ENCODE results near the gene PSTK.

PSTK gene

DNA sequence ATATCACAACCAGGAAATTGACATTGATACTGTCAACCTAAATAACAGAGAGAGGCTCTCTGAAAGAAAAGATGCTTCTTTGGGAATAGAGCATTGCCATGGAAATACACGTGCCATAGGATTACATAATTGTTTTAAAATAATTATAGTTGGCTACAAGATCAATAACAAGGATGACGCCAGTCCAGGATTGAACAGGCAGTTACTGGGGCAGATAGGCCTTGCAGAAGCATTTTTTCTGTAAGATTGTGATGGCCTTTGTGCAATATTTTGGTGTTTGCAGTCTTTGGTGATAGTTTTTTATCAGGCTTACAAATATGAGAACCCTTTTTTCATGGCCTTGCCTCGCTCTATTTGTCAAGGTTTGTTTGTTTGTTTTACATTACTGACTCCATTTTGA is 39.1 kb downstream of the PSTK start:
- Histone ChIP-seq H3K9me3 (no peaks in the 10 kb centered on the region), H3K4me1 (no peaks in the 10 kb centered on the region), H3K36me3 (no peaks in the 10 kb centered on the region), H3K27me3 (no peaks in the 10 kb centered on the region), H3K4me3 (ENCODE audit: low read depth, low read length) (no peak overlapping the region)
- TF ChIP-seq, protein P1, sequence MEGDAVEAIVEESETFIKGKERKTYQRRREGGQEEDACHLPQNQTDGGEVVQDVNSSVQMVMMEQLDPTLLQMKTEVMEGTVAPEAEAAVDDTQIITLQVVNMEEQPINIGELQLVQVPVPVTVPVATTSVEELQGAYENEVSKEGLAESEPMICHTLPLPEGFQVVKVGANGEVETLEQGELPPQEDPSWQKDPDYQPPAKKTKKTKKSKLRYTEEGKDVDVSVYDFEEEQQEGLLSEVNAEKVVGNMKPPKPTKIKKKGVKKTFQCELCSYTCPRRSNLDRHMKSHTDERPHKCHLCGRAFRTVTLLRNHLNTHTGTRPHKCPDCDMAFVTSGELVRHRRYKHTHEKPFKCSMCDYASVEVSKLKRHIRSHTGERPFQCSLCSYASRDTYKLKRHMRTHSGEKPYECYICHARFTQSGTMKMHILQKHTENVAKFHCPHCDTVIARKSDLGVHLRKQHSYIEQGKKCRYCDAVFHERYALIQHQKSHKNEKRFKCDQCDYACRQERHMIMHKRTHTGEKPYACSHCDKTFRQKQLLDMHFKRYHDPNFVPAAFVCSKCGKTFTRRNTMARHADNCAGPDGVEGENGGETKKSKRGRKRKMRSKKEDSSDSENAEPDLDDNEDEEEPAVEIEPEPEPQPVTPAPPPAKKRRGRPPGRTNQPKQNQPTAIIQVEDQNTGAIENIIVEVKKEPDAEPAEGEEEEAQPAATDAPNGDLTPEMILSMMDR (IDR thresholded peaks at IDR 0.05; ENCODE audit: low read depth, low read length), result no peak
- DNase-seq, result no peak

DNA sequence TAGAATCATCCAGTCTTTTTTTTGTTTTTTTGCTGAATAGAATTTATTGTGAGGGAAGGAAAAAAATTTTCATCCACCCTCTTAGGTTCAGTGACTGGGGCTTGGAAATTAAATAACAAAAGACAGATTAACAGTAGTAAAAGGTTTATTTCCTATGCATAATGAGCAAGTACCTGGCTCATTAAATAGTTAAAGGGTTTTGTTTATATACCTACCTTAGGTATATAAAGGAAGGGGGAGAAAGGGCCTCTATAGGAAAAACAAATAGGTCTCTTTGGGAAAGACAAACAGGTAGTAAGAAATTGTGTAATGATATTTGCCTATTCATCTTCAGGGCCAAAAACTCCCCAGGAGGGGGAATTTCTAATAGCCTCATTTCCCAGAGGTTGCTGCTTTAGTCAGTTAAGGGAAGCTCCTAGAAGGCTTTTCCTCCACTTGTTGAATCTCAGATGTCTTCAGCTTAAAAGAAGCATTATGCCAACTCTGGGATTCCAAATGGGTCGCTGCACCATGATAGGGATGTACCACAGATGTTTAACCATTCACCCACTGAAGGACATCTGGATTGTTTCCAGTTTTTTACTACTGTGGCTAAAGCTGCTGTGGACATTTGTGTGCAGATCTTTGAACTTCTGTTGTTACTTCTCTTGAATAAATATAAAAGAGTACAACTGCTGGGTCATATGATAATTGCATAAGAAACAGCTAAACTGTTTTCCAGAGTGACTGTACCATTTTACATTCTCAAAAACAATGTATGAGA is 39.9 kb downstream of the PSTK start:
- DNase-seq, result no peak
- Histone ChIP-seq H3K4me1 (no peaks in the 10 kb centered on the region), H3K27me3 (no peaks in the 10 kb centered on the region), H3K9me3 (no peaks in the 10 kb centered on the region), H3K36me3 (no peaks in the 10 kb centered on the region), H3K4me3 (ENCODE audit: low read depth, low read length) (no peak overlapping the region)
- TF ChIP-seq, protein P1 (IDR thresholded peaks at IDR 0.05; ENCODE audit: low read depth, low read length), result no peak

DNA sequence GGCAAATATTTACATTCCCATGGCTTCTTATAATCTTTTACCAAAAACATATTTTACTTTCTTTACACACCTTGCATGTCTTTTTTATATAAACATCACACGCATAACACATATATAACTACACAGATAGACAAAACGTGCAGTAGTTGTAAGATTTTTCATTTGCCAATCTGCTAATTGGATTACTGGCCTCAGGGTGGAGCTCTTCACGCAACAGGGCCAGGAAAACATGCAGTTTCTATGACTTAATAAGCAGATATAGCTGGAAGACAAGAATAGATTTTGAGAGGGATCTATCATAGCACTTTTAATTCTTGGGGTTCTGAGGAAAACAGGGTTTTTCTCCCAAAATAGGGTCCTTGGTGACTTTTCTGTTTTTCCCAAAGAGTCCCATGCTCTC is 41.3 kb downstream of the PSTK start:
- TF ChIP-seq, protein P1 (IDR thresholded peaks at IDR 0.05; ENCODE audit: low read depth, low read length), result no peak

DNA sequence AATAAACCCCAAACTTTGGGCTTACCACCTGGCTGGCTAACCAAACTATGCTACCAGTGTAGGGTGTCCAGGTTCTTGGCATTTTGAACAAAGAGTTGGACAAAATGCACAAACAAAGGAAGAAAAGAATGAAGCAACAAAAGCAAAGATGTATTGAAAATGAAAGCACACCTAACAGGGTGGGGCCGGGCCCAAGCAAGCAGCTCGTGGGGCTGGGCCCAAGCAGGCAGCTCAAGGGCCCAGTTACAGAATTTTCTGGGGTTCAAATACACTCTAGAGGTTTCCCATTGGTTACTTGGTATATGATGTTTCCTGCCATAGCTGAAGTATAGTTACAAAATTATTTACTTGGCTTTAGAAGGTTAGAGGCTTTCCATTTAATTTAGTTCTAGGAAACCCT is 44.3 kb downstream of the PSTK start:
- no peaks in the 10 kb centered on the region for H3K27me3 ChIP-seq
- H3K36me3 ChIP-seq, result no peaks in the 10 kb centered on the region
- TF ChIP-seq, protein P1 (IDR thresholded peaks at IDR 0.05; ENCODE audit: low read depth, low read length), result no peak
- H3K9me3 ChIP-seq, result no peaks in the 10 kb centered on the region
- H3K4me1 ChIP-seq, result no peaks in the 10 kb centered on the region
- DNase-seq, result no peak
- no peak overlapping the region for H3K4me3 ChIP-seq (ENCODE audit: low read depth, low read length)

More for the DNA sequence above, 41.3 kb downstream of the PSTK start:
- no peaks in the 10 kb centered on the region for H3K27me3 ChIP-seq
- no peaks in the 10 kb centered on the region for H3K36me3 ChIP-seq
- DNase-seq, result no peak
- H3K4me1 ChIP-seq, result no peaks in the 10 kb centered on the region
- H3K9me3 ChIP-seq, result no peaks in the 10 kb centered on the region
- H3K4me3 ChIP-seq (ENCODE audit: low read depth, low read length), result no peak overlapping the region

DNA sequence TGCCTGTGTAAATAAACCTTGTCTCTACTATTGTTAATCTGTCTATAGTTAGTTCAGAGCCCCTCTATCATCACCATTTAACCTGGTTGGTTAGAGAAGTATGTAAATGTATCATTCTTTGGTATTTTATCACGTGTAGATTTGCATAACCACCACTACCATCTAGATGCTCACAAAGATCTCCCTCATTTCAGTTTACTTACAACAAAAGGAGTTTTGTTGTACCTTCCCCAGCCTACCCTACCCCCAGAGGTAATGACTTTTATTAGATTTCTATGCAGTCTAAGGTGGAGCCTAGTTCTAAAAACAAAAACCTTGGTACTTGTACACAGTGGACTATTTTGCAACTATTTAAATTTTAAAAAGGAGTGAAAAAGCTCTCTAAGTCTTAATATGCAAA is 46.1 kb downstream of the PSTK start:
- H3K27me3 ChIP-seq, result no peaks in the 10 kb centered on the region
- no peak overlapping the region for H3K4me3 ChIP-seq (ENCODE audit: low read depth, low read length)
- no peaks in the 10 kb centered on the region for H3K9me3 ChIP-seq
- TF ChIP-seq, protein P1 (IDR thresholded peaks at IDR 0.05; ENCODE audit: low read depth, low read length), result no peak
- no peaks in the 10 kb centered on the region for H3K4me1 ChIP-seq
- DNase-seq, result no peak
- no peaks in the 10 kb centered on the region for H3K36me3 ChIP-seq

DNA sequence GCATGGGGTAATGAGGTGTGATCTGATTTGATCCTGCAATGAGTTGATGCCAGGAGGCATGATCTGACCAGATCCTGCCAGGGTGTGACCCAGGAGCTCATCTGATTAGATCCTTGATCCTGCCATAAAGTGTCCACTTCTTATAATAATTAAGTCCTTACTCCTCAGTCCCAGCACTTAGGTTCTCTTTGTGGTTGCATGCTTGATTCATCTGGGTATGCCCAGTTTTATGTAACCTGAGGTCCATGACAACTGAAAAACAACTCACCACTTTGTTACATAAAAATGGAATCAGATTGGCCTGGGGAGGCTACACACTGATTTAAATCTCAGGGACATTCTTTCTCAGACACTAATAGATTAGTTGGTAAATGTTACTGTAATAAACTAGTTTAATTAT is 47.7 kb downstream of the PSTK start:
- H3K4me1 ChIP-seq, result no peaks in the 10 kb centered on the region
- H3K9me3 ChIP-seq, result no peaks in the 10 kb centered on the region
- H3K36me3 ChIP-seq, result no peaks in the 10 kb centered on the region
- TF ChIP-seq, protein P1 (IDR thresholded peaks at IDR 0.05; ENCODE audit: low read depth, low read length), result no peak
- no peaks in the 10 kb centered on the region for H3K27me3 ChIP-seq
- DNase-seq, result no peak
- no peak overlapping the region for H3K4me3 ChIP-seq (ENCODE audit: low read depth, low read length)
